HepG2 (cell line): ENCODE data around the gene R3HCC1L. TPM values are rescaled to one million over a fixed set of nuclear protein-coding genes. Genes with fewer than 3 reads are reported as not detected.

Experiments used
- ATAC-seq: fragments of 200-7000 bp; cut with Tn5 transposase; 3 replicates; pipeline ENCODE4 v1.9.1; 2020; ENCODE audit warnings: mild to moderate bottlenecking, moderate library complexity
- BruUV-seq: library from RNA; stranded (reverse); fragments of 400-500 nt; replicated peaks from 2 replicates; lab custom pipeline; 2021; lab: Mats Ljungman, UMichigan
- CTCF ChIA-PET: fragments of 300-600 bp; formaldehyde crosslinking; extraction: SDS; loops from one replicate; lab custom pipeline; 2021; ENCODE audit warnings: low total read pairs, inconsistent platforms, low intra/inter-chr PET ratio; lab: Yijun Ruan, JAX
- POLR2A ChIA-PET: fragments of 350-600 bp; sonication (Branson Sonifier 250); formaldehyde crosslinking; loops from one replicate; lab custom pipeline; 2020; ENCODE audit warnings: antibody characterized with exemption, inconsistent platforms; lab: Yijun Ruan, JAX
- DNase-seq: peaks from one replicate; pipeline ENCODE4 v3.0.0-alpha.2; 2015; ENCODE audit warnings: low spot score
- FAIRE-seq: peaks from 3 replicates; lab custom pipeline; 2011; peaks lifted over from hg19 to GRCh38; lab: Jason Lieb, UNC
- H2AFZ ChIP-seq: one replicate; pipeline ENCODE4 v1.6.1; 2011; ENCODE audit warnings: low read length, inconsistent platforms
- H3K27ac ChIP-seq: fragments of 300-600 bp; 3 replicates; pipeline ENCODE4 v1.8.0; 2011; ENCODE audit warnings: mixed run types, mild to moderate bottlenecking, mixed read lengths, low read length, inconsistent platforms; ENCODE audit not compliant: insufficient read depth; ENCODE audit errors: extremely low read length
- H3K27me3 ChIP-seq, 2 experiments: fragments of 200-600 bp in 1 of 2; 2 replicates in 1 of 2; 3 replicates in 1 of 2; pipeline versions ENCODE4 v1.6.0 to v1.8.0; 2011; ENCODE audit warnings: low read length in 2 of 2, mild to moderate bottlenecking in 2 of 2, moderate library complexity in 2 of 2, inconsistent platforms in 1 of 2; ENCODE audit not compliant: insufficient read depth in 2 of 2, control insufficient read depth in 1 of 2
- H3K36me3 ChIP-seq, 2 experiments: fragments of 200-600 bp in 1 of 2; replicated peaks in 1 of 2; 2 replicates in 1 of 2; 3 replicates in 1 of 2; pipeline versions ENCODE4 v1.5.1 to v1.8.0; 2011; ENCODE audit warnings: low read length in 2 of 2, inconsistent platforms in 1 of 2; ENCODE audit not compliant: insufficient read depth in 2 of 2, control insufficient read depth in 1 of 2
- H3K4me1 ChIP-seq: 2 replicates; pipeline ENCODE4 v1.5.1; 2012; ENCODE audit warnings: low read length, inconsistent platforms; ENCODE audit not compliant: insufficient read depth
- H3K4me2 ChIP-seq: 2 replicates; pipeline ENCODE4 v1.6.0; 2011; ENCODE audit warnings: low read depth, low read length, inconsistent platforms
- H3K4me3 ChIP-seq, 3 experiments: fragments of 200-600 bp in 1 of 3; sonication (generic), shearing (Covaris generic) in 1 of 3; replicated peaks in 1 of 3; 2 replicates each; pipeline ENCODE4 v1.5.1; 2011 to 2016; ENCODE audit warnings: low read length in 3 of 3, inconsistent platforms in 2 of 3, low read depth in 2 of 3, mild to moderate bottlenecking in 2 of 3, control low read depth in 1 of 3, mixed read lengths in 1 of 3; ENCODE audit not compliant: insufficient read depth in 1 of 3
- H3K79me2 ChIP-seq: one replicate; pipeline ENCODE4 v1.6.1; 2011; ENCODE audit warnings: low read length, inconsistent platforms; ENCODE audit not compliant: insufficient read depth
- H3K9ac ChIP-seq: 2 replicates; pipeline ENCODE4 v1.6.0; 2011; ENCODE audit warnings: mild to moderate bottlenecking, low read depth, low read length, inconsistent platforms; ENCODE audit not compliant: insufficient read depth
- H3K9me3 ChIP-seq: 2 replicates; pipeline ENCODE4 v1.5.1; 2012; ENCODE audit warnings: mild to moderate bottlenecking, low read length
- H4K20me1 ChIP-seq: 2 replicates; pipeline ENCODE4 v1.6.0; 2011; ENCODE audit warnings: inconsistent platforms, mild to moderate bottlenecking, low read length, moderate library complexity; ENCODE audit not compliant: insufficient read depth
- DRAP1 ChIP-seq: IDR thresholded peaks from 2 replicates; pipeline ENCODE4 v1.6.1; 2016; ENCODE audit warnings: missing genetic modification reagents, missing compliant biosample characterization
- GPN1 ChIP-seq: sonication (generic); formaldehyde crosslinking; IDR thresholded peaks from 2 replicates; pipeline ENCODE4 v1.5.1; 2020; ENCODE audit warnings: missing genetic modification reagents, borderline replicate concordance
- HOXA3 ChIP-seq: sonication (generic); formaldehyde crosslinking; IDR thresholded peaks from 2 replicates; pipeline ENCODE4 v1.5.0; 2020; ENCODE audit warnings: missing genetic modification reagents
- IKZF1 ChIP-seq: fragments of 450-650 bp; IDR thresholded peaks from 2 replicates; pipeline ENCODE4 v1.7.1; 2016
- MAFF ChIP-seq: IDR thresholded peaks from 2 replicates; pipeline ENCODE4 v1.6.1; 2011; ENCODE audit warnings: low read depth, low read length, improper control_type of control experiment
- MAFG ChIP-seq: sonication (generic); formaldehyde crosslinking; IDR thresholded peaks from 2 replicates; pipeline ENCODE4 v1.5.1; 2020; ENCODE audit warnings: mild to moderate bottlenecking, missing genetic modification reagents
- MIXL1 ChIP-seq: IDR thresholded peaks from 2 replicates; pipeline ENCODE4 v1.6.1; 2016
- PRDM10 ChIP-seq: sonication (generic); formaldehyde crosslinking; IDR thresholded peaks from 2 replicates; pipeline ENCODE4 v1.4.0; 2020; ENCODE audit warnings: low read depth, missing genetic modification reagents
- PRDM15 ChIP-seq: sonication (generic); formaldehyde crosslinking; IDR thresholded peaks from 2 replicates; pipeline ENCODE4 v1.4.0; 2020; ENCODE audit warnings: missing genetic modification reagents
- SRY ChIP-seq: sonication (generic); formaldehyde crosslinking; IDR thresholded peaks from 2 replicates; pipeline ENCODE4 v1.8.0; 2022; ENCODE audit warnings: mild to moderate bottlenecking, missing genetic modification reagents
- TCF7L2 ChIP-seq: IDR thresholded peaks from 2 replicates; pipeline ENCODE4 v1.6.1; 2011; ENCODE audit warnings: mild to moderate bottlenecking, low read depth, low read length, moderate library complexity
- TFDP1 ChIP-seq: IDR thresholded peaks from 2 replicates; pipeline ENCODE4 v1.6.1; 2016; ENCODE audit warnings: missing compliant biosample characterization, missing genetic modification reagents, borderline replicate concordance
- TRIM22 ChIP-seq: fragments of 450-650 bp; IDR thresholded peaks from 2 replicates; pipeline ENCODE4 v1.6.1; 2017
- XBP1 ChIP-seq: sonication (generic); formaldehyde crosslinking; IDR thresholded peaks from 2 replicates; pipeline ENCODE4 v1.5.0; 2020; ENCODE audit warnings: missing genetic modification reagents
- ZNF3 ChIP-seq: IDR thresholded peaks from 2 replicates; pipeline ENCODE4 v1.7.0; 2017; ENCODE audit warnings: inconsistent platforms
- ZNF550 ChIP-seq: sonication (generic); formaldehyde crosslinking; IDR thresholded peaks from 2 replicates; pipeline ENCODE4 v1.4.0; 2020; ENCODE audit warnings: mild to moderate bottlenecking, missing genetic modification reagents, borderline replicate concordance
- ZNF775 ChIP-seq: sonication (generic); formaldehyde crosslinking; IDR thresholded peaks from 2 replicates; pipeline ENCODE4 v1.4.0; 2020; ENCODE audit warnings: missing genetic modification reagents, mild to moderate bottlenecking, moderate library complexity, borderline replicate concordance
- WGBS: methylation state at CpG from one replicate; pipeline ENCODE4 v1.1.6; 2017; ENCODE audit warnings: low lambda C conversion rate; 5-methylcytosine and 5-hydroxymethylcytosine counted together
- in situ Hi-C: cut with HindIII; loops from 2 replicates; pipeline ENCODE4 v1.10.0; 2017; ENCODE audit warnings: low pct_unique_long_range_greater_than_20kb; ENCODE audit not compliant: extremely low pct_ligation_motif_present
- intact Hi-C: fragments of 100-400 bp; cut with micrococcal nuclease; formaldehyde crosslinking; loops from one replicate; pipeline ENCODE4 v1.10.0; 2022; ENCODE audit not compliant: unreplicated experiment
- polyA plus RNA-seq, 8 experiments: library from polyadenylated mRNA; depleted of rRNA in 3 of 8; stranded (reverse) in 7 of 8; unstranded in 1 of 8; fragments of >200 nt; fragmentation: Illumina TruSeq in 4 of 8; extraction: Trizol in 4 of 8; gene quantifications; 2 replicates each; pipeline versions ENCODE4 v1.2.1 to v1.2.3, GENCODE V29; 2011 to 2016; ENCODE audit warnings: low read depth in 4 of 8, missing spikeins in 1 of 8, mixed read lengths in 1 of 8; ENCODE audit not compliant: insufficient read depth in 1 of 8
- total RNA-seq, 5 experiments: library from RNA; depleted of rRNA; stranded (reverse); fragments of >200 nt; fragmentation: Illumina TruSeq; extraction: Trizol; gene quantifications; 2 replicates each; pipeline ENCODE4 v1.2.3, GENCODE V29; 2016; ENCODE audit warnings: low read depth in 1 of 5

The R3HCC1L gene
- total and polyA plus RNA-seq, 2 of the 13 experiments (the other 11 are each of a cell fraction or from before 2014, with no cell fraction given) = 6.5 to 12.2 TPM

- H4K20me1 ChIP-seq = no peaks in the 10 kb centered on the region
- H3K79me2 ChIP-seq = no peaks in the 10 kb centered on the region
- intact Hi-C loops = no loop called here
- H3K9me3 ChIP-seq = no peaks in the 10 kb centered on the region
- H3K36me3 ChIP-seq = peaks cover 4 to 52% of the 10 kb centered on the region in 2 experiments; a peak in 4 of 5 replicates
- no peaks in the 10 kb centered on the region for H3K4me1 ChIP-seq
- WGBS = 96% methylated on average over 3 of the region's 3 CpGs
- FAIRE-seq = no peak
- POLR2A ChIA-PET = no interaction called here
- H3K4me3 ChIP-seq = no peak overlapping the region
- H3K9ac ChIP-seq = no peak overlapping the region
- ATAC-seq = no peak
- H3K4me2 ChIP-seq = no peak overlapping the region
- H3K27me3 ChIP-seq = no peaks in the 10 kb centered on the region
- no peak overlapping the region for H2AFZ ChIP-seq
- in situ Hi-C loops = loop anchor here (10.0 kb wide), 1 partner anchor 64 kb away; no protein-coding TSS in a partner anchor
- no TSS peak for BruUV-seq
- CTCF ChIA-PET = no interaction called here
- no peak for DNase-seq
- no peak overlapping the region for H3K27ac ChIP-seq
- no peak for TF ChIP-seq TCF7L2
- no peak for TF ChIP-seq IKZF1
- no peak for TF ChIP-seq ZNF775 (CRISPR knock-in tag)
- TF ChIP-seq HOXA3 (CRISPR knock-in tag) = no peak
- no peak for TF ChIP-seq TRIM22
- no peak for TF ChIP-seq TFDP1
- no peak for TF ChIP-seq PRDM15
- no peak for TF ChIP-seq MAFG (CRISPR knock-in tag)
- no peak for TF ChIP-seq GPN1 (CRISPR knock-in tag)
- TF ChIP-seq PRDM10 (CRISPR knock-in tag) = no peak
- TF ChIP-seq DRAP1 (CRISPR knock-in tag) = no peak
- no peak for TF ChIP-seq MIXL1 (CRISPR knock-in tag)
- no peak for TF ChIP-seq ZNF550 (CRISPR knock-in tag)
- no peak for TF ChIP-seq MAFF
- TF ChIP-seq SRY (CRISPR knock-in tag) = no peak
- TF ChIP-seq ZNF3 (CRISPR knock-in tag) = no peak
- TF ChIP-seq XBP1 (CRISPR knock-in tag) = no peak
Measured at GRCh38 chr10:98240524-98240923, 106.1 kb downstream of the R3HCC1L start.
